Activated T-helper 1 cell treated with Interleukin-2 at 50 U/mL for 16 hours (primary cell): Measurements from ENCODE around the gene RPTOR.
"Not testable (repeated sequence)": the region's sequence is repeated elsewhere in the genome, so short reads cannot be mapped to it uniquely, and the experiment has no call there.

Source experiments
- DNase-seq: peaks from one replicate; pipeline ENCODE4 v3.0.0-alpha.2; 2020; ENCODE audit warnings: low read depth

Gene RPTOR

GRCh38 chr17:80544655-80545498, at the start of gene RPTOR:
TSS of gene RPTOR (plus strand) at chr17:80544838. CDS start at chr17:80545630, 792 bp downstream.
- peak; percentile 75 for DNase-seq

GRCh38 chr17:80497726-80498241, 46.9 kb upstream of the RPTOR start:
- DNase-seq = no peak

- DNase-seq = no peak
Observed at GRCh38 chr17:80498242-80498919, 46.3 kb upstream of the RPTOR start.

GRCh38 chr17:80498920-80499410, 45.7 kb upstream of the RPTOR start:
- DNase-seq = no peak

- DNase-seq = no peak
Observed at GRCh38 chr17:80499560-80499959, 45.1 kb upstream of the RPTOR start.

- no peak for DNase-seq
Observed at GRCh38 chr17:80499961-80500665, 44.5 kb upstream of the RPTOR start.

- no peak for DNase-seq
Observed at GRCh38 chr17:80501741-80502577, 42.7 kb upstream of the RPTOR start.

GRCh38 chr17:80502578-80502877, 42.1 kb upstream of the RPTOR start:
- DNase-seq = no peak

GRCh38 chr17:80503031-80503430, 41.6 kb upstream of the RPTOR start:
- DNase-seq = no peak

- DNase-seq = no peak
Observed at GRCh38 chr17:80503921-80504320, 40.7 kb upstream of the RPTOR start.

GRCh38 chr17:80504686-80505413, 39.8 kb upstream of the RPTOR start:
- no peak for DNase-seq

GRCh38 chr17:80507177-80507576, 37.5 kb upstream of the RPTOR start:
- not testable (repeated sequence) for DNase-seq

- DNase-seq = no peak
Observed at GRCh38 chr17:80507965-80508364, 36.7 kb upstream of the RPTOR start.

- DNase-seq = no peak
Observed at GRCh38 chr17:80509311-80509710, 35.3 kb upstream of the RPTOR start.

- no peak for DNase-seq
Observed at GRCh38 chr17:80510132-80510531, 34.5 kb upstream of the RPTOR start.

GRCh38 chr17:80510772-80511171, 33.9 kb upstream of the RPTOR start:
- no peak for DNase-seq

GRCh38 chr17:80511222-80512180, 33.1 kb upstream of the RPTOR start:
- no peak for DNase-seq

- no peak for DNase-seq
Observed at GRCh38 chr17:80512233-80512632, 32.4 kb upstream of the RPTOR start.

- DNase-seq = no peak
Observed at GRCh38 chr17:80513201-80513600, 31.4 kb upstream of the RPTOR start.

GRCh38 chr17:80513892-80514291, 30.7 kb upstream of the RPTOR start:
- DNase-seq = no peak
